GM19240 (cell line): ENCODE results near the gene VIP.

Experiments used
- DNase-seq: peaks from one replicate; pipeline ENCODE4 v3.0.0; 2011; ENCODE audit warnings: low spot score; ENCODE audit not compliant: insufficient read length

VIP gene

DNA sequence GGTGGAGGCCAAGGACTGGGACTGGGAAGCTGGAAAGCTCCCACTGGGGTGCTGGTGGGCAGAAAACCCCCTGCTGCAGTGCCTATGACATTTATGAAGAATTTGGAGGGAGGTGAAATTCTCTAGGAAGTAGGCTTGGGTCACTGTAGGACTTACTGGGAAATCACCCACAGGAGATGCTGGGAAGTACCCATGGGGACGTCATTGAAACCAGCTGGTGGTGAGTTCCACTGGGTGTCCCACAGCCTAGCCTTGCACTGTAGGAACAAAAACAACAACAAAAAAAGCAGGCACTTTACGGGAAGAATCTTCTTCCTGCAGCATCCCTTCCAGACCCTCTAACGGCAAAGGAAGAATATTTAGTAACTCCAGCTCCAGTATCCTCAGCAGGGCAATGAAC lies 26.2 kb downstream of the VIP start:
- no peak for DNase-seq

DNA sequence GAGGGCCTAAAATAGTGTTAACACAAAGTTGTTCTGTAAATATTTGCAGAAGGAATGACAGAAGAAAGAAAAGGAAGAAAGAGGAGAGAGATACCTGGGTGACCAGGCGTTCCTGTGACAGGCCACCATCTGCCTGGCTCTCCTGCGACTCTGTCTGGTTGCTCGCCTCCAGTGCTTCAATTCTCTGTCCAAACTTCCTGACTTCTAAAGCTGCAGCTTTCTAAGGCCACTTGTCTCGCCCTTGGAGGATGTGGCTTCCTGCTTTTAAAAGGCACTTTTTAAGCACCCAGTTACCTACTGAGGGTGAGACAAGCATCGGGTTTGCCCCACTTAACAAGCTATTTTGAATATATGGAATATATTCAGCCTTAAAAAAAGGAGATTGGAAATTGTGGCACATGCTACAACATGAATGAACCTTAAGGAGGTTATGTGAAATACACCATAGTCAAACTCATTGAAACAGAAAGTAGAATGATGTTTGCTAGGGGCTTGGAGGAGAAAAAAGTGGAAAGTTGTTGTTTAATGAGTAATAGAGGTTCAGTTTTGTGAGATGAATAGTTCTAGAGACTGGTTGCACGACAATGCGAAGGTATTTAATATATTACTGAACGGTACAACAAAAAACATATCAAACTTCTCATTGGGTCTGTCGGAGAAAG lies 32.8 kb downstream of the VIP start:
- DNase-seq: no peak

DNA sequence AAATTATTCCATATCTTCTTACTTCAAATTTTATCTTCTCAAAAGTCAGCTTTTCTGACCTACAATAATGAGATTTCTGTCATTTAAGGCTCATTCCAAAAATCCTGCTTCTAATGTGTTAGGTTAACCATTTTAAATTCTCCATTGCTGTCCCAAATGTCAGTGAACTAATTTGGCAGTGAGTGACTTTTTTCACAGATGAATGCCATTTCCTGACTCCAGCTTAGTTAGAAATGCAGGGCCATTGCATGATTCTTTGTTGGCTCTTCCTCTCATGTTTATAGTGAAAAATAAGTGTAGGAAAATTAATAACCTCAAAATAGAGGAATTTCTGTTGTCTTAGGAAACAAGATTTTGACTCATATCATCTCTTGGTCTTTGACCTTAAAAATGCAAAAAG lies 44.1 kb downstream of the VIP start:
- DNase-seq: no peak

GRCh38 chr6:152804150-152804549 lies 53.6 kb downstream of the VIP start:
- no peak for DNase-seq
